Upper lobe of left lung (tissue), 4 donors: Measurements from ENCODE around the gene FMR1.

Source experiments
- CTCF ChIP-seq, 6 experiments: fragments of 450-650 bp in 4 of 6; fragments of 200-600 bp in 2 of 6; sonication (generic) in 2 of 6; IDR thresholded peaks; one replicate each; pipeline ENCODE4 v1.5.1; 2016 to 2019; ENCODE audit warnings: antibody characterized with exemption in 6 of 6
- POLR2A ChIP-seq, 4 donors: fragments of 450-650 bp; IDR thresholded peaks; one replicate each; pipeline ENCODE4 v1.5.1; 2016 to 2017; ENCODE audit warnings: antibody characterized with exemption in 4 of 4, mild to moderate bottlenecking in 2 of 4

GRCh38 chrX:147890756-147891155, 21.0 kb upstream of the FMR1 start:
- no peak for TF ChIP-seq CTCF (IDR thresholded peaks at IDR 0.05)
- TF ChIP-seq POLR2A (IDR thresholded peaks at IDR 0.05): no peak
